ENCODE measurements around the gene LMBR1. TPM values are rescaled to one million over a fixed set of nuclear protein-coding genes. Genes with fewer than 3 reads are reported as not detected.

The LMBR1 gene
- total RNA-seq, 2 experiments from 2014 or later = 73.2 to 73.6 TPM

DNA sequence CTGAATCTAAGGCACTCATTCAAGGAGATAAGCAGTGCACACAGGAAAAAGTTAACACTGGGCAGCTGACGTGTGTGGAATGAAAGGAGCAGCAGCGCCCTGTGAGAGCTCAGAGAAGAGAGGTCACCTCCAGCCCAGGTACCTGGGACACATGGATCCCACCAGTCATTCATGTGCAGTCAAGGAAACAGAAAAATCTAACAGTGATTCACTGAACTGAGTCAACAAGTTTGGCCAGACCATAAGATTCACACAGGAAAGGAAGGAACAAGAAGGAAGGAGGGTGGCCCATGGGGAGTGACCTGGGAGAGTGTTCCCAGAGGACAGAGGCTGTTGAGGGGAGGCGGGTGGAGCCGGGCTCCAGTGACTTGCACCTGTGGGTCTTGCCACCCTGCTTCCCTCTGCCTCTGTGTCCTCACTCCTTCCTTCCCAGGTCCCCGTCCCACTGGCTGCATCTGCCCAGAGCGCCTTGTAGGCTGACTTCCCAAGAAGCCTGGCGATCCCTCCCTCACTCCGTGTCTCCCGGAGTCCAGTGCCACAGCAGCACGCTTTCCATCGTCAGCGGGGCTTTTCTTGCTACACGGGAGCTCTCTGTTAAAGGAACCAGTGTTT, 224.7 kb downstream of the LMBR1 start:
- Mint-ChIP-seq H3K36me3 (peaks cover 2% of the 10 kb centered on the region), H3K27ac (no peak overlapping the region), H3K4me1 (no peaks in the 10 kb centered on the region), H3K4me3 (no peak overlapping the region), H3K27me3 (no peaks in the 10 kb centered on the region), H3K9me3 (no peaks in the 10 kb centered on the region)
- DNase-seq = no peak
- POLR2A ChIA-PET = no interaction called here
- ATAC-seq (ENCODE audit: low read depth) = no peak

DNA sequence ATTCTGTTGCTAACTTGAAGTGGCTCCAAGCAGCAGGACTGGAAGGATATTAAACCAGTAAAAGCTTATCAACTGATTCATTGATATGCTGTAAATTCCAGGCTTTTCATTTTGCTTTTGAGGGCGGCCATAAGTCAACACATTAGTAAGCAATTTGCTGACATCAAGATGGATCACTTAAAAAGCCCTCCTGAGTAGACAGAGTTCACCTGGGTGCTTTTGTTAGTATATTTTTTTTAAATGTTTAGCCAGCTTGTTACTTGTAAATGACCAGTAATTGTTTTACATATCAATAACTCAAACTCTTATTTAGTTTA, 225.9 kb downstream of the LMBR1 start:
- no peak for DNase-seq
- Mint-ChIP-seq H3K27ac (no peak overlapping the region), H3K9me3 (no peaks in the 10 kb centered on the region), H3K36me3 (peaks cover 2% of the 10 kb centered on the region), H3K4me1 (no peaks in the 10 kb centered on the region), H3K27me3 (no peaks in the 10 kb centered on the region), H3K4me3 (no peak overlapping the region)
- POLR2A ChIA-PET = no interaction called here
- ATAC-seq (ENCODE audit: low read depth) = no peak

DNA sequence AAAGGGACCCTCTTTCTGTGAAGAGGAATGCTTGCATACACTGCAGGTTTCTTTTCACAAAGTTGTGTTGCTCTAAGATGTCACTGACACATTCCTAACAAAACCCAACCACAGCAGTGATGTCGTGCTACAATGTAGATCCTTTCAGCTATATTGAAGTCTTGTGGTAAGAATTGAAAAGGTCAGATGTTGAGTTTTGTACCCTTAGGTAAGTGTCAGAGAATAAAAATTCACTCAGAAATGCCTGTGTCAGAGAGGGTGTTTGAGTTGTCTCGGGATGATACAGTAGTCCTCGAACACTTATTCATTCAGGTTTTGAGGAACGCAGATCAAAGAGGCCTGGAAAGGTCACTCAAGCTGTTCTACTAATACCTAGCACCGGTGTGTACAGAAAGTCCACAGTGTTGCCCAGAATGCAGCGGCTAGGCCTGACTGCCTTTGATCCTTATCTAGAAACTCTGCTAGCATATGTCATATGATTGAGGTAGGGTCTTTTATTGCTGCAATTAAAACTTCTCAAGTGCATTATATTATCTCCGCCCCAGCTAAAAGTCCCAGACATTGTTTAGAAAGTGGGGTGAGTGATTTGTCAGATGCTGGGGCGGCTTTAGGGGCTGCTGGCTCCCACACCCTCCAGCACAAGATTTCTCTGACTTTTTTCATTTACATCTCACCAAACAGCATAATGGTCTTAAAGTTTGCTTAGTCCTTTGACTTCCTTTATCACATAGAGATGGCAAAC, 226.4 kb downstream of the LMBR1 start:
- Mint-ChIP-seq H3K9me3 (no peaks in the 10 kb centered on the region), H3K4me1 (no peaks in the 10 kb centered on the region), H3K4me3 (no peak overlapping the region), H3K36me3 (peaks cover 2% of the 10 kb centered on the region), H3K27ac (no peak overlapping the region), H3K27me3 (no peaks in the 10 kb centered on the region)
- no peak for ATAC-seq (ENCODE audit: low read depth)
- DNase-seq = no peak
- POLR2A ChIA-PET = no interaction called here

DNA sequence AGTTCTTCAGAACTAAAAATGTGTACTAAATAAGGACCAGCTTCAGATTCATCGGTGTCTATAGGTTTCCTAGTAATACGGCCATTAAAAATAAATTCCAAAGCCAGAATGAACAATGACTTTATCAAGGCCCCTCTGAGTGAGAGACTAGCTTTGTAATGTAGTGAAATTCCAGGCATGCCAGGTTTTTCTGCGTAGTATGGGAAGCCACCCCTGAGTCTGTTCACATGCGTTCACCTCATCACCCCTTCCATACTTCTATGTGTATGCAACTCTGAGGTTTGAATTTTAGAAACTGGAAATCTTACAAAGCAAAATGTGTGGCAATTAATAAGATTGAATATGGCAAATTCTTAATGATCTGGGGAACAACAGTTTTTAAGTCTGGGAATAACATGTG, 227.9 kb downstream of the LMBR1 start:
- DNase-seq (no peak), ATAC-seq (ENCODE audit: low read depth) (no peak)
- H3K36me3 Mint-ChIP-seq = peaks cover 2% of the 10 kb centered on the region
- no peaks in the 10 kb centered on the region for H3K9me3 Mint-ChIP-seq
- H3K27ac Mint-ChIP-seq = no peak overlapping the region
- H3K27me3 Mint-ChIP-seq = peaks cover 2% of the 10 kb centered on the region
- H3K4me1 Mint-ChIP-seq = no peaks in the 10 kb centered on the region
- H3K4me3 Mint-ChIP-seq = no peak overlapping the region
- POLR2A ChIA-PET = no interaction called here

DNA sequence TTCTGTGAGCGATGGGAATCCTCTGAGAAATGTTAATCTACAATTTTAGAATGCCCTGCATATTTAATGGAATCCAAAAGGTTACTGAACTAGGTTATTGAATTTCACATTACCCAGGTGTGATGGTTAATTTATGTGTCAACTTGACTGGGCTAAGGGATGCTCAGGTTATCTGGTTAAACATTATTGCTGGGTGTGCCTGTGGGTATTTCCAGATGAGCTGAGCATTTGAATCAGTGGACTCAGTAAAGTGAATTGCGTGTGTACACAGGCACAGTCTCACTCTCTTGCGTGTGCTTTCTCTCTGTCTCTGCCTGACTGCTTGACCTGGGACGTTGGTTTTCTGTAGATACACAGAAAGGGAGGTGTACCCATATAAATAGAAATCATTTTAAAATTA, 230.7 kb downstream of the LMBR1 start:
- Mint-ChIP-seq H3K27me3 (peaks cover 11% of the 10 kb centered on the region), H3K4me1 (no peaks in the 10 kb centered on the region), H3K36me3 (no peaks in the 10 kb centered on the region), H3K9me3 (no peaks in the 10 kb centered on the region), H3K27ac (no peak overlapping the region), H3K4me3 (no peak overlapping the region)
- POLR2A ChIA-PET = interaction anchor here (0.6 kb wide), 1 partner anchor 694 kb away, joined by 3 read pairs; no protein-coding TSS in a partner anchor
- no peak for DNase-seq
- no peak for ATAC-seq (ENCODE audit: low read depth)

DNA sequence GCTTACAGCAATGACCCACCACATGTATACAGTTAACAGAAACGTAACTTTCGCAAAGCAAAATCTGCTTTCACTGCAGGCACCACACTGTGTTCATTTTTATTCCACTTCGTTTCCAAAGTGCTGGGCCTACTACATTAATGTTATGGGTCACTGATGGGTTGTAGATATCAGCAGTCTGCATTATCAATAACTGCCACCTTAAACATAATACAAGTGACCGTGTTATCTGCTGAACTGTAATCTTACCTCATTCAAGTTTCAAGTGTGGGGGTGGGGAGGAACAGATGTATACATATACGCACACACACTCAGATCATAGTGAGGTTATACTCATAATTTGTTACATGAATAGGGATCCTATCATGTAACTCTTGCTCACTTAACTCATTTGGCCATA, 231.3 kb downstream of the LMBR1 start:
- Mint-ChIP-seq H3K27ac (no peak overlapping the region), H3K4me1 (no peaks in the 10 kb centered on the region), H3K4me3 (no peak overlapping the region), H3K9me3 (no peaks in the 10 kb centered on the region), H3K27me3 (peaks cover 11% of the 10 kb centered on the region), H3K36me3 (no peaks in the 10 kb centered on the region)
- DNase-seq (no peak), ATAC-seq (ENCODE audit: low read depth) (no peak)
- POLR2A ChIA-PET = no interaction called here

DNA sequence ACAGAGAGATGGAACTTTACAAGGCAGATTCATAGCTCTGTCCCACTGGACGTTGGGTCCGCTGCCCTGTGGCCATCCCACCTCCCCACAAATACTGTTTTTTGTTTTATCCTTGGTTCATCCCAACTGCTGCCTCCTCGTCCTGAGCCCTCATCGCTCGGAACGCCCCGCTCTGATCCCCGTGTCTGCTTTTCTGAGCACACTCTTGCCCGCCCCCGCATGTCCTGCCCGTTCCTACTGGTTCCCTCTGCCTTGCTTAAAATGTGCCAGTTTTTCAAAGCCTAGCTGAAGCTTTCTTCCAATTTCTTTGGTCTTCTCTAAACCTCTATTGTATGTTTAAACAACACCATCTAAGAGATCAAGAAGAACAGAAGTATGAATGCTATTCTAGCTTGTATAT, 233.0 kb downstream of the LMBR1 start:
- H3K36me3 Mint-ChIP-seq = no peaks in the 10 kb centered on the region
- H3K9me3 Mint-ChIP-seq = no peaks in the 10 kb centered on the region
- H3K27me3 Mint-ChIP-seq = peaks cover 11% of the 10 kb centered on the region
- no peak overlapping the region for H3K27ac Mint-ChIP-seq
- ATAC-seq (ENCODE audit: low read depth) = no peak
- peaks cover 5% of the 10 kb centered on the region for H3K4me1 Mint-ChIP-seq
- DNase-seq = no peak
- POLR2A ChIA-PET = no interaction called here
- no peak overlapping the region for H3K4me3 Mint-ChIP-seq

DNA sequence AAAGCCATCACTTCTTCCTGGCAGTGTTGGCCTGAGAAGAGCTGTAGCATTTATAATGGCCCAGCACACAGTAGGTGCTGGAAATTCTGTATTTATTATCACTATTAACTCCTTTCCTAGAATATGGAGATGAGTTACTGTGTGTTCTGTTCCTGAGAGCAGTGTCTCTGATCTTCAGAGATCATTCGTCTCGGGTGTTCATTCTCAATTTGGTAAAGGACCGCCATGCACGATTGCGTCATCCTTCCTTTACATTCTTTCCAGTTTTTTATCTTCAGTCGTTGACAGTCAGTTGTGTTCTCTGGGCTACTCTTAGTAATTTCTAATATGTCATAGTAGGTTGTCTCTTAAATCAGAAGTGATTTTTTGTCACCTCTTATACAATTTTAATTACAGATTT, 233.8 kb downstream of the LMBR1 start:
- no peak for DNase-seq
- POLR2A ChIA-PET = no interaction called here
- no peak for ATAC-seq (ENCODE audit: low read depth)
- no peak overlapping the region for H3K4me3 Mint-ChIP-seq
- peaks cover 11% of the 10 kb centered on the region for H3K27me3 Mint-ChIP-seq
- no peak overlapping the region for H3K27ac Mint-ChIP-seq
- H3K9me3 Mint-ChIP-seq = no peaks in the 10 kb centered on the region
- H3K36me3 Mint-ChIP-seq = no peaks in the 10 kb centered on the region
- peaks cover 7% of the 10 kb centered on the region for H3K4me1 Mint-ChIP-seq

DNA sequence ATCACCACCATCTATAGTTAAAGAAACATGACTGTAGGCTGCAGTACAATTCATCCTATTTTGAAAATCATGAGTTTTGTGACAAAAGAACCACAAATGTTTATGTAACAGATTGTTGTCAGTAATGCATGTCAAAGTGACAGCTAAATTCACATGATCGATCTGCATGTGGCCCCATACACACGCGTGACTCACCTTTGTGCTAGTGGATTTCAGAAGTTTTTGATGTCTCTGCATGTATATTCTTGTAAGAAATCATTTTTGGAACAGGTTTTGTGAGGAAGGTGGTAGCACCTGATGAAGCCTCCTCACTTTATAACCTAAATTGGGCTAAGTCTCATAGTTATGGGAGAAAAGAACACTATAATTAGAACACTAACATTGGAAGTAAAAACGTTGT, 235.3 kb downstream of the LMBR1 start:
- Mint-ChIP-seq H3K27ac (no peak overlapping the region), H3K9me3 (no peaks in the 10 kb centered on the region), H3K4me3 (no peak overlapping the region), H3K27me3 (peaks cover 11% of the 10 kb centered on the region), H3K36me3 (no peaks in the 10 kb centered on the region), H3K4me1 (peaks cover 7% of the 10 kb centered on the region)
- POLR2A ChIA-PET = interaction anchor here (0.6 kb wide), 1 partner anchor 385 kb away, joined by 4 read pairs; no protein-coding TSS in a partner anchor
- ATAC-seq (ENCODE audit: low read depth) (no peak), DNase-seq (no peak)

DNA sequence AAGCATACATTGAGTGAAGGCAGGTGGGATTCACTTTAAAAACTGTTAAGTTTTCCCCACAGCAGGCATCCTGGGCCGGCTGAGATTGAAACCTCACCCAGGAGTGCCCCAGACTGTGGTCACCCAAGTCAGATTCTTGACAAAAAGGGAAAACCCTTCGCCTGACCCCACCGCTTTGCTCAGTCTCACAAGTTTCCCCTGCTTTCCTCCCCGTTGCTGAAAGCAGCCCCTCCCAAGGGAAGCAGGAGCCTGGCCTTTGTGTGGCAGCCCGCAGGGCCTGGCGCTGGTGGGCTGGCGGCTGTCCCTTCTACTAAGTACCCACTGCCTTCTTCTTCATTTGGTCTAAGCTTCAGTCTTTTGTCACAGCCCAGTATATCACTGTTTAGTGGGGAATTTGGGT, 236.4 kb downstream of the LMBR1 start:
- DNase-seq (no peak), ATAC-seq (ENCODE audit: low read depth) (no peak)
- H3K9me3 Mint-ChIP-seq = no peaks in the 10 kb centered on the region
- no peaks in the 10 kb centered on the region for H3K36me3 Mint-ChIP-seq
- peaks cover 17% of the 10 kb centered on the region for H3K27me3 Mint-ChIP-seq
- peaks cover 7% of the 10 kb centered on the region for H3K4me1 Mint-ChIP-seq
- POLR2A ChIA-PET = no interaction called here
- H3K27ac Mint-ChIP-seq = no peak overlapping the region
- no peak overlapping the region for H3K4me3 Mint-ChIP-seq

DNA sequence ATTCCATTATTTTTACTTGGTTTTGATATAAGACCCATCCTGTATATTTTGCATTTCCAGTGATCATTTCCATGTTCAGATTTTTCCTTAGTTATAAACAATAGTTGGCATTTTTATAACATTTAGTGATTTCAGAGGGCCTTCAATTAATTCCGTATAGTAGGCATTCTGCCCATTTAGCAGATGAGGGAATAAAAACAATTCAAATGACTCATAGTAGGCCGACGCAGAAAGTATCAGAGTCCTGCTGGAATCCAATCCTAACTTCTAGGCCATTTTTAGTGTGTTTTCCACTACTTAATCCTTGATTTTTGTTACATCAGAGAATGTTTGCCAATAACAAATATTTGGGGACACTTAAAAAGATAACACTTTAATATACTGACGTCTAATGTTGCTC, 237.0 kb downstream of the LMBR1 start:
- Mint-ChIP-seq H3K36me3 (no peaks in the 10 kb centered on the region), H3K27me3 (peaks cover 17% of the 10 kb centered on the region), H3K9me3 (no peaks in the 10 kb centered on the region), H3K4me3 (no peak overlapping the region), H3K27ac (no peak overlapping the region), H3K4me1 (peaks cover 7% of the 10 kb centered on the region)
- POLR2A ChIA-PET = no interaction called here
- no peak for DNase-seq
- no peak for ATAC-seq (ENCODE audit: low read depth)

DNA sequence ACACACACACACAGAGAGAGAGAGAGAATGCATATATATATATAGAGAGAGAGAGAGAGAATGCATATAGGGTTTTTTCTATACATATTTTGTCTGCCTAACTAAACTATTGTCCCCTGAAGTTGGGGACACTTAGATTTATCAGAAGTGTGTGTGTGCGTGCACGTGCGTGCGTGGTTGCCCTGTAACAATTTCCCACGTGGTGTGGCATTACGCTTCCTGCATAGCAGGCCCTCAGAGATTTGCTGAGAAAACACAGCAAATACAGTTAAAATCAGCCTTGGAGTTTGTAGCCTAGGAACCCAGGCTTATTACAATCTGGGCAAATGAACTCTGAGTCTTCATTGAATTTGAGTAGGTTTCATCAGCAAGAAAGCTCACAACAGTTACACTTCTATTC, 237.7 kb downstream of the LMBR1 start:
- peaks cover 22% of the 10 kb centered on the region for H3K27me3 Mint-ChIP-seq
- H3K9me3 Mint-ChIP-seq = no peaks in the 10 kb centered on the region
- no peak overlapping the region for H3K27ac Mint-ChIP-seq
- POLR2A ChIA-PET = no interaction called here
- H3K4me3 Mint-ChIP-seq = no peak overlapping the region
- H3K36me3 Mint-ChIP-seq = no peaks in the 10 kb centered on the region
- DNase-seq = no peak
- peaks cover 7% of the 10 kb centered on the region for H3K4me1 Mint-ChIP-seq
- ATAC-seq (ENCODE audit: low read depth) = no peak

DNA sequence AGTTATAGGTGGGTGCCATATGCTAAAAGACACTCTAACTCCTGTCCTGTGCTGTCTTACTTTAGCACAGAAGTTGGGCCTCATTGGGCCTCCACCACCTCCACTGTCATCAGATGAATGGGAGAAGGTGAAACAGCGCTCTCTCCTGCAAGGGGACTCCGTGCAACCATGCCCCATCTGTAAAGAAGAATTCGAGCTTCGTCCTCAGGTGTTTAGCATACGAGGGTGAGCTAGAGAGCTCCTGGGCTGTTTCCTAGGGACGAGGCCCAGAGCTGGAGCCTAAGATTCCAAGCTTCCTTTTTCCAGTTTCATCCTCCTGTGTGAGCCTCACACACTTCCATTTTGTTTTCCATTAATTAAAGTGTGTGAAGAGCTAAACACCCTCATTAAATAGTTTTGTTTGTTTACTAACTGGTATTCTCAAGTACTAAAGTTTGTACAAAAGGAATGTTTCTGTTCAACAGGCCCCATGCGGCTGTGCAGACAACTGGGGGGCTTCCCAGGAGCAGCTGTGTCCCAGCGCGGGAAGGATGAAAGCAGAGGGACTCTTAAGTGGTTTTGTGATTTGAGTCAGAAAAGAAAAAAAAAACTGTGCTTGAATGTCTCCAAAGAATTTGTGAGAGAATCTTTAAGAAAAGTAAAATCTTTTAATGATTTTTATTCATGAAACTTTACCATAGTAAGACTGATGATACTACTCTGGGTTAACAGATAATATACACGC, 238.3 kb downstream of the LMBR1 start:
- Mint-ChIP-seq H3K27me3 (peaks cover 23% of the 10 kb centered on the region), H3K4me3 (no peak overlapping the region), H3K9me3 (no peaks in the 10 kb centered on the region), H3K4me1 (peaks cover 10% of the 10 kb centered on the region), H3K36me3 (no peaks in the 10 kb centered on the region), H3K27ac (no peak overlapping the region)
- POLR2A ChIA-PET = no interaction called here
- DNase-seq = no peak
- ATAC-seq (ENCODE audit: low read depth) = no peak

DNA sequence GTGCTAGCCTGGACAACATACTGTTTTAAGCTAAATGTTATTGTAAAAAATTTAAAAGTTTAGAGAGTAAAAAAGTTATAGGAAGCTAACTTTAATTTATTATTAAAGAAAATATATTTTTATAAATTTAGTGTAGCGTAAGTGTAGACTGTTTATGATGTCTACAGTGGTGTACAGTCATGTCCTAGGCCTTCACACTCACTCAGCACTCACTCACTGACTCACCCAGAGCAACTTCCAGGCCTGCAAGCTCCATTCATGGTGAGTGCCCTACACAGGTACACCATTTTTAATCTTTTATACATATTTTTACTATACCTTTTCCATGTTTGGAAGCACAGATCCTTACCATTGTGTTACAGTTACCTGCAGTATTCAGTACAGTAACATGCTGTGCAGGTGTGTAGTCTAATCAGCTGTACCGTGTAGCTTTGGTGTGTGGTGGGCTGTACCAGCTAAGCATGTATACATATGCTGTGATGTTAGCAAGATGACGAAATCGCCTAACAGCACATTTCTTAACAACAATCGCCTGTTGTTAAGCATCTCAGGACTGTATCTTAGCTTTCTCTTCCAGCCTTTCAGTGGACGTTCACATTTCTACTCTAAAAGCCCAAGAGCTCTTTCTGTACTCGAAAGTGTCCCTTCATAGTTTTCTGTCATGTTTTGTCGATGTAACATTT, 240.0 kb downstream of the LMBR1 start:
- no peak for DNase-seq
- H3K27me3 Mint-ChIP-seq = peaks cover 35% of the 10 kb centered on the region
- no peaks in the 10 kb centered on the region for H3K36me3 Mint-ChIP-seq
- H3K4me3 Mint-ChIP-seq = no peak overlapping the region
- no peaks in the 10 kb centered on the region for H3K9me3 Mint-ChIP-seq
- H3K27ac Mint-ChIP-seq = no peak overlapping the region
- peaks cover 10% of the 10 kb centered on the region for H3K4me1 Mint-ChIP-seq
- POLR2A ChIA-PET = no interaction called here
- ATAC-seq (ENCODE audit: low read depth) = no peak
